Hematopoietic multipotent progenitor cell (in vitro differentiated cells): Measurements from ENCODE around the gene ECE1. TPM values are rescaled to one million over a fixed set of nuclear protein-coding genes. Genes with fewer than 3 reads are reported as not detected.
"Not testable (repeated sequence)": the region's sequence is repeated elsewhere in the genome, so short reads cannot be mapped to it uniquely, and the experiment has no call there.

Source experiments
- DNase-seq, 3 donors: peaks; one replicate each; pipeline ENCODE4 v3.0.0-alpha.2; 2011 to 2015; ENCODE audit warnings: low read depth in 2 of 3, low spot score in 2 of 3
- total RNA-seq: library from RNA; depleted of rRNA; stranded (reverse); fragments of >200 nt; gene quantifications from one replicate; pipeline ENCODE4 v1.2.3, GENCODE V29; 2012

The ECE1 gene
- total RNA-seq, 1 donor = 15.6 TPM

- peak in 1 of 3 donors; percentile 6 for DNase-seq
Measured at GRCh38 chr1:21189906-21190500, 100.3 kb downstream of the ECE1 start.

DNA sequence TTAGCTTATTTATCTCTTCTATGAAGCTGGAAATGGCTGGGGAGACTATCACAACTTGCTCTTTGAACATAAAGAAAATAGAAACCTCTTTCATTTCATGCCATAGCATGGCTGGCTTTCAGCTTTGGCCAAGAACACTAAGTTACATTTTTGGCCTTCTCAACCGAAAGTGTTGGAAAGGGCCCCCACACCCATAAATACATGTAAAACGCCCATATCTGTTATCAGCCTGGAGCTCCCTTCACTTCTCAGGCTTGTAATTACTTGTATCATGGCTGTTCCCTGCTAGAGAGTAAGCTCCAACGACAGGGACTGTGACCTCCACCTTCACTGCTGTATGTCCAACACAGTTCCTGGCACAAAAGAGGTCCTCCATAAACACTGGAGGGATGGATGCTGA is 100.8 kb downstream of the ECE1 start:
- DNase-seq = no peak

- no peak for DNase-seq
Measured at GRCh38 chr1:21188235-21188634, 102.0 kb downstream of the ECE1 start.

DNA sequence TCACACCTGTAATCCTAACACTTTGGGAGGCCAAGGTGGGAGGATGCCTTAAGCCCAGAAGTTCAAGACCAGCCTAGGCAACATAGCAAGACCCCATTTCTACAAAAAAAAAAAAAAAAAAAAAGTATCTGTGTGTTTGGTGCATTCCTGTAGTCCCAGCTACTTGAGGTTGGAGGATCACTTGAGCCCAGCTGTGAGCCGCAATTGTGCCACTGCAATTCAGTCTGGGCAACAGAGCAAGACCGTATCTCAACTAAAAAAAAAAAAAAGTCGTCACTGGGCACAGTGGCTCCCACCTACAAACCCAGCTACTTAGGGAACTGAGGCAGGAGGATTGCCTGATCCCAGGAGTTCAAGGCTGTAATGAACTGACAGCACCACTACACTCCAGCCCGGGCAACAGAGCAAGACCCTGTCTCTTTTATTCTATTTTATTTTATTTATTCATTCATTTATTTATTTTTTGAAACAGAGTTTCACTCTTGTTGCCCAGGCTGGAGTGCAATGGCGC is 105.0 kb downstream of the ECE1 start:
- no peak for DNase-seq

DNA sequence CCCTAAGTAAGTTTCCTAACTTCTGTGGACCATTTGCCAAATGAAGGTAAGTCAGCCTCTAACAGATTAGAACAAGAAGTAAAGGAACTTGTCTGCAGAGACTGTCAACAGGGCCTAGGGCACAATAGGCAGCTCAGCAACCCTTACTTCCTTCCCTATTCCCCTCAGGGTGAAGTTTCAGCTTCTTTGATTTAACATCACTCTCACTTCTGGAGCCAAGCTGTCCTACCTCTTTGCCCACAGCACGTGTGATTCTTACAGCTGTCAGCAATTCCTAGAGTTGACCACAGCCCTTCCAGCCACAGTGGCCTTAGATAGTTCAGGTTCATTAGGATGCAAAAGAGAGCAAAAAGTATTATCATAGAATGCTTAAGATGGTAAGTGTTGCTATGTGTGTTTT is 106.0 kb downstream of the ECE1 start:
- DNase-seq = peak in 2 of 3 donors; percentile 35 to 73

GRCh38 chr1:21182181-21182731 is 108.0 kb downstream of the ECE1 start:
- no peak for DNase-seq

DNA sequence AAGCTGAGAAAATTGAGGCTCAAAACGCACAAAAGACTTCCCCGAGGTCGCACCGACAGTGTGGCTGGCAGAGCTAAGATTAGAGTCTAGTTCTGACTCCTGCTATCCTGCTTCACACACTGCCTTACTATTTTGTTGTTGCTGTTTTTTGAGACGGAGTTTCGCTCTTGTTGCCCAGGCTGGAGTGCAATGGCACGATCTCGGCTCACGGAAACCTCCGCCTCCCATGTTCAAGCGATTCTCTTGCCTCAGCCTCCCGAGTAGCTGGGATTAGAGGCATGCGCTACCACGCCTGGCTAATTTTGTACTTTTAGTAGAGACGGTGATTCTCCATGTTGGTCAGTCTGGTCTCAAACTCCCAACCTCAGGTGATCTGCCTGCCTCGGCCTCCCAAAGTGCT is 112.0 kb downstream of the ECE1 start:
- DNase-seq = not testable (repeated sequence)

DNA sequence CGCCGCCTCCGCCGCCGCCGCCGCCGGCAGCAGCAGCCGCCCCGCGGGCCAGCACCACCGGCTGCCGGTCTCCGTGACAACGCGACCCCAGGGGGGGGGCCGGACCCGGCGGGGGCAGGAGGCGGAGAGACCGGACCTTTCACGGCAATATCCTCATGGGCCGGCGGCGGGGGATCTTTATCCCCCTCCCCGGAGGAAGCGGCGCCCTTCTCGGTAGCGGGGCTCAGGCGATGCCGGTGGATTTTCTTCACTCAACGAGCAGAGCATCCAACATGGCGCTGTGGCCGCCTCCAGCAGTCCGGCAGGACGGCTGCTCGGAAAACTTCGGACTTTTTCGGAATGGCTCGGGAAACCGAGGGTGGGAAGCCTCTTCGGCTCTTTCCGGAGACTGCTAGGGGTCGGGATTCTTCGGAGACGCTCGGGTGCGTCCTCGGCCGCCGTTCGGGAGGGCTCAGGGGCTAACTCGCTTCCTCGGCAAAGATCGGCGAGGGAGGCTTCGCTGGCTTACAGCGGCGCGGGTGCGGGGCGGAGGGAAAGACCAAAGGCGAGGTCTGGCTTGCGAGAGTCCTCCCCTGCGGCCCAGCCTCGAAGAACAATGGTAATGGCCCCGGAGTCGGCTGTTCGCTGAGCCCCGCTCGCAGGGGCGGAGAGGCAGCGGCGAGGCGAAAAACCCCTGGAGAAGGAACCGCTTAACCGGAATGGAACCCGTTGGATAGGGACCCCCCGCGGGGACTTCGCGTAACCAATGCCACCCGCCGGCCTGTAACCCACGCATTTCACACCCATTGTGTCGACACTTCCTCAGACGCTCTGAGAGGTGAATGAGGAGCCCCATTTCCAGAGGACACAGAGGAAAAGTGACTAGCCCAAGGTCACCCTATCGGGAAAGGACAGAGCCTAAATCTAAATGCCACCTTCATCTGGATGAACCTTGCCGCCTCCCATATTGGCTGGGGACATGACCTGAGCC is 113.4 kb downstream of the ECE1 start, which contains the start of gene EIF4G3:
Gene EIF4G3 (minus strand): TSS at position 312 of the 970 bp plus-strand sequence. CDS start 174,155 bp downstream, outside the sequence.
- DNase-seq = peak; percentile 94 to 99 (median 98)

DNA sequence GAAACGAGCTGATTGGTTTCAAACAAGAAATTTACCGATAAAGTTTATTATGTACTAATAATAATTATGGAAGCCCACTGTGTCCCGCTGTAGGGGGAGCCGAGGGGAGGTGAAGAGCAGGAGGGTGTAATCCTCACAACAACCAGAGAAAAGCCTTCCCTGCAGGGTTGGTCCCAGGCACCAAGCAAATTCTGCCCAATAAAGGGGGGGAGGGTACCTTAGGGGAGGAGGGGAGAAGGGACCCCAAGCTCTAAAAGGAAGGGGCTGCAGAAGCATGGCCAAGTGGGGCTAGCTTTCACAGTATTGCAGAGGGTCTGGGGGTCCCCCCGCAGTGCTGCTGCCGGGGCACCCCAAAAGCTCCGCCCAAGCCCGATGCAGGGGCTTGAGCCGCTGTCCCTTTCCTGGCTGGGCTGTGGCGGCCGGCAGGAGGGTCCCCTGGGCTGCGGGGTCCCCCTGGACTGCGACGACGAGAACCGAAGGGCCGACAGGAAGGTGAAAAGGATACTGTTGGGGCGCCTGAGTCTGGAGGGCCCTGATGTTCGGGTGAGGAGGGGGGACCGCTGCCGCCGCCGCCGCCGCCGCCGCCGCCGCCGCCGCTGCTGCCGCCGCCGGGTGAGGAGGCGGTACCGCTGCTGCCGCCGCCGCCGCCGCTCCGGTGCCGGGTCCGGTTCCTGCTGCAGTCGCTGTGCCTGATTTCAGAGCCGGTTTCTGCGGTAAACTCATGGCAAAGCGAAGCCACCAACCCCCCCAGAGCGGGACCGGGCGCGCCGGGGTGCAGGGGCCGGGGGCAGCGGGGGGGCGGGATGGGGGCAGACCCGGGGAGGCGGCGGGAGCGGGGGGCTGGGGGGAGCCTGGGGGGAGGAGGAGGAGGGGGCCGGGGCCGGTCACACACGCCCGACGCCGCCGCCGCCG is 114.3 kb downstream of the ECE1 start:
- peak in 1 of 3 donors; percentile 22 for DNase-seq

DNA sequence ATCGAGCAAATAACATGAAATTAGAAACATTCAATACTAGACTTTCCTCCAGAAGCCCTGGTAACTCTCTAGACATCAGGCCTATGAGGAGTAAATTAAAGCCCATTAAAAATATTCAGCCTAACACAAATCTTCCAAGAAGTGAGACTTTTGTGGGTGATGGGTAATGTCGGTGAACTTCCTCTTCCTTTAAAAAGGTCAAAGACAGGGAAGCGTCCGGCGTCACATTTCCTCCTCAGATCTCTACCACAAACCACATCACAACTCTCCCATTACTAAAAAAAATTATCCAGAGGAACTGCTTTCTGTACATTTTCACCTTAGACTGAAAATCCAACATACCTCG is 115.0 kb downstream of the ECE1 start:
- peak; percentile 18 to 84 (median 75) for DNase-seq

- DNase-seq = no peak
Measured at GRCh38 chr1:21174654-21175323, 115.5 kb downstream of the ECE1 start.

DNA sequence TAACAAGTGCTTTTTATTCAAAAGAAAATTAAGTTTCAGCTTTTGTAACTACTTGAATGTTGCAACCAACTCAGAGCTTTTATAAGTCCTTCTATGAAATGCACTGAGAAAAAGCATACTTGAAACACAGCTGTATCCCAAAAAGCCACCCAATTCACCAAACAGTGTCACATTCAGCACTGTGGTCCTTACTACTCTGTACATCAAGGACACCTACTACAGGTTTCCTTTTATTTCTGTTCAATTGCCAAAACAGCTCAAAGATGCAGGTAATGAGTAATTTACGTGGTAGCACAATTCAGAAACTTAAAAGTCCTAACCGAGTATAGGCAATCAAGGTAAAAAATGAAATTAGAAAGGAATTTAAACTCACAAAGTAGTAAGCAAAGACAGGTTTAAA is 116.0 kb downstream of the ECE1 start:
- DNase-seq = no peak

- not testable (repeated sequence) for DNase-seq
Measured at GRCh38 chr1:21173096-21173495, 117.2 kb downstream of the ECE1 start.

- not testable (repeated sequence) for DNase-seq
Measured at GRCh38 chr1:21170837-21171236, 119.4 kb downstream of the ECE1 start.

DNA sequence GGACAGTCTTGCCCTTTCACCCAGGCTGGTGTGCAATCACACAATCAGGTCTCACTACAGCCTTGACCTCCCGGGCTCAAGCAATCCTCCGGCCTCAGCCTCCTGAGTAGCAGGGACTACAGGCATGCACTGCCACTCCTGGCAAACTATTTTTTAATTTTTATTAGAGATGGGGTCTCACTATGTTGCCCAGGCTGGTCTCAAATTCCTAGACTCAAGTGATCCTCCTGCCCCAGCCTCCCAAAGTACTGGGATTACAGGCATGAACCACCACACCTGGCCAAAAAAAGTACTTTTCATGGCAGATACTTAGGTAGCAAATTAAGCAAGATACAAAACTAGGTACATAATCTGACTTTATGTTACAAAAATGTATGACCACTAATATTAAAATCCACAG is 121.8 kb downstream of the ECE1 start:
- DNase-seq = no peak

Other genes starting within 250 kb of the ECE1 start
- gene EIF4G3, start 113.6 kb downstream of the ECE1 start, total RNA-seq = 24.2 TPM
- 4.8 TPM for gene NBPF3, start 149.7 kb upstream of the ECE1 start, total RNA-seq
- 0.81 TPM for gene ALPL, start 219.0 kb upstream of the ECE1 start, total RNA-seq